Activated CD4-positive, CD25-positive, alpha-beta regulatory T cell (primary cell): Measurements from ENCODE around the gene CDT1.

Experiments
- DNase-seq, 4 experiments: peaks; one replicate each; lab custom pipeline; 2025; lab: John Stamatoyannopoulos, UW

The CDT1 gene

GRCh38 chr16:88805340-88805715, 1.7 kb downstream of the CDT1 start:
- DNase-seq: no peak

DNA sequence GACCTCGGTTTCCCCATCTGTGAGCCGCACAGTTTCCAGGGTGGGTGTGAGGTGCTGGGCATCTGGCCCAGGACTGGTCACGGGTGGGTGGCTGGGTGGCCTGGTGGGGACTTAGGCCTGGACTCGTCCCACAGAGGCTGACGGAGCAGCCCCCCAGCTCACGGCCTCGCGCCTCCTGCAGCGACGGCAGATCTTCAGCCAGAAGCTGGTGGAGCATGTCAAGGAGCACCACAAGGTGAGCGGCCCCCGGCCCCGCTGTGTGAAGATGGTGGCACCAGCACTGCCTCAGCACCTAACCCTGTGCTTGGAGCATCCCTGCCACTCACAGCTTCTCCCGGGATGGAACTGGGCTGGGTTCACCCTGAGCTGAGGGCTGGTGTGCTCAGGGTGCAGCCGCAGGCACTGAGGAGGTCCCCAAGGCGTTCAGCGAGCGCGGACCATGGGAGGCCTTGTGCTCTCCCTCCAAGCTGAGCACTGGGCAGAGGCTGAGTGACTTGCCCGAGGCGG, 2.4 kb downstream of the CDT1 start:
- no peak for DNase-seq

DNA sequence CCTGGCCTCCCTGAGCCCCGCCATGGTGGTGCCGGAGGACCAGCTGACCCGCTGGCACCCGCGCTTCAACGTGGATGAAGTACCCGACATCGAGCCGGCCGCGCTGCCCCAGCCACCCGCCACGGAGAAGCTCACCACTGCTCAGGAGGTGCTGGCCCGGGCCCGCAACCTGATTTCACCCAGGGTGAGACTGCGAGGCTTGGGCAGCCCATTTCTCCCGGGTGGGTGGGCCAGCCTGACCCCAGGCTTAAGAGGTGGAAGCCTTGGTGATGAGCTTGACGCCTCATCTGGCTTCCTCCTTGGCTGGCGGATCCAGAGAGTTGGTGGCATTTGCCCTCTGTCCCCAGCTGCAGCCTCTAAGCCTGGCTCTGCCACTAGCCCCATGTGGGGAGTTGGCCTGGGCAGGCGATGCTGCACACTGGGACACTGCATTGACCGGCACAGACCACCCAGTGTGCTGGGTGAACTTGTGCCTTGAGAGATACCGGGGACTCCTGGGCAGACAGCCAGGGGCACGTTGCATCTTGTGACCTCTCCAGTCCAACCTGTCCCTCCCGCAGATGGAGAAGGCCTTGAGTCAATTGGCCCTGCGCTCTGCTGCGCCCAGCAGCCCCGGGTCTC, 3.0 kb downstream of the CDT1 start:
- DNase-seq: no peak

DNA sequence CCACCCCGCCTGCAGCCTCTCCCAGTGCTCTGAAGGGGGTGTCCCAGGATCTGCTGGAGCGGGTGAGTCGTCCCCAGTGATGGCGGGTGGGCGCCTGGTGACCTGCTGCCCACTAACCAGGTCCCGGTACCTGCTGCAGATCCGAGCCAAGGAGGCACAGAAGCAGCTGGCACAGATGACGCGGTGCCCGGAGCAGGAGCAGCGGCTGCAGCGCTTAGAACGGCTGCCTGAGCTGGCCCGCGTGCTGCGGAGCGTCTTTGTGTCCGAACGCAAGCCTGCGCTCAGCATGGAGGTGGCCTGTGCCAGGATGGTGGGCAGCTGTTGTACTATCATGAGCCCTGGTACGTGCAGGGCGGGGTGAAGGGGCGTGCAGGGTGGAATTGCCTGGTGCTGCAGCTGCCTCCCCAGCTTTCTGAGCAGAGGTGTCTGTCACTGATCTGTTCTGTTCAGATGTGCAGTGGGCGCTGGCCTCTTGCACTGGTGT, 3.6 kb downstream of the CDT1 start:
- DNase-seq: no peak

GRCh38 chr16:88807626-88808453, 4.3 kb downstream of the CDT1 start:
- no peak for DNase-seq

DNA sequence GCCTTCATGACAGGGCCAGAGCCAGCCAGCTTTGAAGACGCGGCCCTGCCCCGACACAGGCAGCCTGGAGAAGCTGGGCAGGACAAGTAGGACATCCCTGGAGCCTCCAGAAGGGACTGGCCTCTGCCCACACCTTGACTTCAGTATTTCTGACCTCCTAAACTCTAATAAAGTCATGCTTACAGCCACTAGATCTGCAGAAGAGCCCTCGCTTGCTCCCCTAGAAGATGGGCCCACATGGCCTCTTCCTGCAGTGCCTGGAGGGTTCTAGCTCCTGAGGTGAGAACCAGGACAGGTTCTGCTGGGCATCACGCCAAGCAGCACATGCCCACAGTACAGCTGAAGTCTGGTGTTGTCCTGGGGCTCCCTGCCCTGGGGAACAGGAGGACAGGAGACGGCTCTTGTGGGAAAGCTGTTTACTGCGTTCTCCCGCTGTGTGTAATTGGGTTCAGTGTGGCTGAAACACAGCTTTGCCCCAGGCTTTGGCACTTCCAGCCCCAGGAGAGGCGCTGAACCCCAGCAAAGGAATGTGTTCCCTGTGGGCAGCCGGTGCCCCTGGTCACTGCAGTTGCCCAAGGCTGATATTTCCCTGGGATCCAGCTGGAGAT, 5.6 kb downstream of the CDT1 start:
- no peak for DNase-seq

- no peak for DNase-seq
These were observed 6.1 kb downstream of the CDT1 start for GRCh38 chr16:88809676-88810165.

DNA sequence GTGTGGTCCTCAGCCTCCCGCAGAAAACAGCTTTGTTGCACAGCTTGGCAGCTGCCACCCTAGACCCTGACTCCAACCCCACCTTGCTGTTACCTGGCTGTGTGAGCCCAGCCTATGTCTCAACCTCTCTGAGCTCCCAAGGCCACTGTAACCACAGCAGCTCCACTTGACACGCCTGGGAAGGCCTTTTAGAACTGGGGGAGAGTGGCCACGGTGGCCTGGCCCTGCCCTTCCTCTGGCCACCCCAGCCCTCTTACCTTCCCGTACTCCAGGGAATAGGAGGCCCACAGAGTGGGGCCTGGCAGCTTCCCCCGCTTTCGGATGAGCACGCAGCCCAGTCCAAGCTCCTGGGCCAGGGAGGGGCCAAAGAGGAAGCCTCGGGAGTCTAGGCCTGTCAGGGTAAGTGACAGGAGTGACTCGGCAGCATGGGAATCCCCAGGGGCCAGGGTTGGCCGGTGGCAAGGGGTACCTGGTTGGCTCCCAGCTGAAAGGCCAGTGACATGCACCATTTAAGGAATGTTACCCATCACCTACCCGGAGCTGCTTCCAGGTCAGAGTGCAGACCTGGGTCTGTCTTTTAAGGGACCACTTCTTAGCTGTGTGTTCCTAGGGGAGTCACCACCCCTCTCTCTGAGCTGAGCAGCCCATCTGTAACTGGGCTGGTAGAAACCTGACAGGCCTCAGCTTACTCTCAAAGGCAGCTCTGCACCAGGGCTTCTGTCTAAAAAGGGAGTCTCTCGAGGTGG, 6.8 kb downstream of the CDT1 start:
- no peak for DNase-seq

- DNase-seq: peak; percentile 48 to 49 (median 48)
These were observed 7.6 kb downstream of the CDT1 start for GRCh38 chr16:88810912-88811768.

DNA sequence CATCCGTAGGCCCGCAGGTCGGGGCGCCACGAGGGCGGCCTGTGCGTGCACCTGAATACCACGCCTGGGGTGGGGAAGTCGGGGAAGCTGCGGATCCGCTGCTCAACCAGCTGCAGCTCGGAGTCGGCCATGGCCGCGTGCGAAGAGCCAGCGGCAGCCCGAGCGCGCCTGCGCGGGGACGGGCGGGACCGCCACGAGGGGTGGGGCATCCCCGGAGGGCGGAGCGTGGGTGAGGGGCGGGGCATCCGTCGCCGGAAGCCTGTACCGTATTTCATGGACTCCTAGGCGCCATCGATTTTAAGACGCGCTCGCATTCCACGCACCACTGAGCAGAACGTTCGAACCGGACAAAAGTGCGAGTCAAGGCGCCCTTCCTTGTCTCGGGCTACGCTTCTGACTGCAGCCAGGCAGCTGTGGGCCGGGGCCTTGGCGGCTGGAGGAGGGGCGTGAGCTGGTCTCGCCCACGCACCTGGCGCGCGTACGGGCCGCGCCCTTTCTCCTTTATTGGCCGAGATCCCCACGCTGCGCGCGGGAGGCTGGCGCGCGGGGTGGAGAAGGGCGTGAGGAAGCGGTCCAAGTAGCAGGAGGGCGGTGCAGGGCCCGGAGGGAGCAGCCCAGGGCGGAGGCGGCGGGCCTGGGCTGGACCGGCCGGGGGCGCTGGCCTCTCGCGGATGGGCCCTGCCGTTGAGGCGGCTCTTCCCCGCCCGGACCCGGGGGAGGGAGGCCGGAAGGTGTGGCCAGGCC, 8.4 kb downstream of the CDT1 start, which contains the start of gene APRT:
APRT (minus strand) TSS at position 160 of the 744 bp plus-strand sequence; CDS start at position 131, 29 bp downstream.
- DNase-seq: peak; percentile 90 to 96 (median 95)

- DNase-seq: no peak
These were observed 9.1 kb downstream of the CDT1 start for GRCh38 chr16:88812513-88813268.

DNA sequence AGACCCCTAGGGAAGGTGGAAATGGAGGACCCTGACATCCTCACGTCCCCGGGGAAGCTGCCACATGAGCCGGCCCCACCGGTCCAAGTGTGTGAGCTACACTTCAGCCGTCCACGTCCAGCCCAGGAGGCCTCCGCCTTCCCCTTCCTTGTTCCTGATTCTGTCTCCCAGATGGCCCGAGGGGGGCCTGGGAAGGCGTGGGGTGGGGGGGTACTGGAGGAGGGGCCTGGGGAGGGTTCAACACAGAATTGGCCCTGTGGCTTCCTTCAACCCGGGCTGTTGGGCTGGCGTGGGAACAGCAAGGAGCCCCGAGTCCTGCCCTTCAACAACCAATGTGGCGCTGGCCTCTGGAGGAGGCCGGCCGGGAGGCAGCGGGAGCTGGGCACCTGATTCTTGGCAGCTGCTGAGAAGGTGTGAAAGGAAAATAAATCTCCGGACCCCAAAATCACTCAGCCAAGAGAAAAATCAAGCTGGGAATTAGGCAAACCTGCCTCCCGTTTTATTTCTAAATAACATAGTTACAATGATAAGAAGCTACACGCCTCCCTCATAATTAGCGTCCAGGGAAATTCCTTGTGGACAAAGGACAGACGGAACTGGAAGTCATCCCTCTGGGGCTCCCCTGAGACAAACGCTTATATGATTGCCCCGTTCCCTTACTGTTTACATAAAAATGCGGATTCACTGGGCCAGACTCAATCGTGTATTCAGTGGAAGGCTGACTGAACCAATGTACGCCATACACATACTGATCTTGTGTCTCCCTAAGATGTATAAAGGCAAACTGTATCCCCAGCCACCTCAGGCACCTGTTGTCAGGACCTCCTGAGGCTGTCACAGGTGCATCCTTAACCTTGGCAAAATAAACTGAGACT, 9.9 kb downstream of the CDT1 start:
- DNase-seq: no peak

DNA sequence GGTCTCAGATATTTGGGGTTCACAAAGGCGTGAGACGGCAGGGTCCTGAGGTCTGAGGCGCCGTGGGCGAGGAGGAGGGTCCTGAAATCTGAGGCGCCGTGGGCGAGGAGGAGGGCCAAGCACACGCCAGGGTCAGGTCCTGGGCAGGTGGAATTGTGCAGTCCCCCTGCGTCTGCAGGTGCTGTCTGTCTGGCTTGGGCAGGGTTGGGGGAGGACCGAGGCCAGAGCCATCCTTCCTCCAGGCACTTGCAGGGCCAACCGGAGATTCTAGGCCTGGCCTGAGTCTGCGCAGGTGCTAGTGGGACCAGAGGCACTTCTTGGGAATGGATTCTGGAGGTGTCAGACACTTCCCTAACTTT, 10.5 kb downstream of the CDT1 start:
- DNase-seq: no peak

DNA sequence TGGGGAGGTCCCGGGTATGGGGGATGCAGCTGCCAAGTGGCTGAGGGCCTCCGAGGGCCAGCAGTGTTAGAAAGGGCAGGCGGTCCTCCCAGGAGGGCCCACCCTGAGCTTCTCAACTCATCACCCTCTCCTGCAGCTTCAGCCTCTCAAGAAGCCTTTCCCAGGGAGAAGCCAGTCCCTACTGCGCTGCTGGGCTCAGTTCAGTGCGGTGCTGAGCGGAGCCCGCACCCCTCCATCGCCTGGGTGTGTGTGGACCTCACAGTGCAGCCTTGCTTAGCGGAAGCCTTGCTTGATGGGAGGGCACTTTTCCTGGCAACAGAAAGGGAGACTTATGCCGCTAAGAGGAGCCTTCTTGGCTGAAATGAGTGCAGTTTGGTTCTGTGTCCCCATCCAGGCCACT, 11.6 kb downstream of the CDT1 start:
- no peak for DNase-seq

DNA sequence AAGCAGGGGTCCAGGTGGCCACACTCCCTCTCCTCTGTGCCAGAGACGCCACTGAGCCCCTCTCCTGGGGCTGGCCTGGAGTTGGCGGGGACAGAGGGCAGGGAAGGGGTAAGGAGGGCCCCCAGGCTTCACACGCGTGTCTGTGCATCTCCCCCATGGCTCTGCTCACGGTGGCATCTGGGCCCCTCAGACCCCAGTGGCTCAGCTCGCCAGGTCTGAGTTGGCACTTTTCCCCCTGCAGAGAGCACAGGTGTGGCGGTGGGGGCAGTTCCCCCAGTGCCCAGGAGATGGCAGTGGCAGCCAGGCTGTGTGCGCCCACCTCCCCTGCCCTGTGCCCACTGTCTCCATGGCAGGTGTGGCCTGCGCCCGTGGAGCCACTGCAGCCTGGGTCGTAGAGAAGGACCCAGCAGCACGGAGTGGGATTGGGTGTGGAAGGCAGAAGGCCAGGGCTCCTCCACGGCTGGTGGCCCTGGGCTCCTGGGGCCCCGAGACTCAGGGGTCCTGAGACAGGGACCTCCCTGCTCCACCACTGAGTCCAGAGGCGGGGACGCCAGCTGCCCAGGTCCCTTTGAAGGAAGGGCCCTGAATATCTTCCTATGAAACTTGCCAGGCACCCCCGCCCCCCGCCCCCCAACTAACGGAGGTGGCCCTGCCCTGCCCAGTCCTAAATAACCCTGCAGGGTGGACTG, 12.5 kb downstream of the CDT1 start:
- DNase-seq: peak in 2 of 4 experiments; percentile 22 to 40

GRCh38 chr16:88816736-88817535, 13.3 kb downstream of the CDT1 start:
- DNase-seq: no peak
